ENCODE results near the gene LEF1.
A peak's percentile ranks its signal among the peaks of the same experiment; 100 is the strongest.

Gene LEF1

GRCh38 chr4:108060686-108061321, 107.9 kb downstream of the LEF1 start:
- TF ChIP-seq CTCF (IDR thresholded peaks at IDR 0.05; ENCODE audit: insufficient read depth, low read depth, low read length, missing control alignments): no peak
- no peak for DNase-seq (ENCODE audit: low read depth)
- no peak overlapping the region for H3K4me3 ChIP-seq (ENCODE audit: low read depth, low read length)

GRCh38 chr4:108060164-108060563, 108.6 kb downstream of the LEF1 start:
- H3K4me3 ChIP-seq (ENCODE audit: low read depth, low read length): no peak overlapping the region
- peak; percentile 41 for DNase-seq (ENCODE audit: low read depth)
- TF ChIP-seq CTCF (IDR thresholded peaks at IDR 0.05; ENCODE audit: insufficient read depth, low read depth, low read length, missing control alignments): no peak

GRCh38 chr4:108058685-108059440, 109.9 kb downstream of the LEF1 start:
- no peak for DNase-seq (ENCODE audit: low read depth)
- no peak for TF ChIP-seq CTCF (IDR thresholded peaks at IDR 0.05; ENCODE audit: insufficient read depth, low read depth, low read length, missing control alignments)
- no peak overlapping the region for H3K4me3 ChIP-seq (ENCODE audit: low read depth, low read length)

- DNase-seq (ENCODE audit: low read depth): peak; percentile 20
- no peak for TF ChIP-seq CTCF (IDR thresholded peaks at IDR 0.05; ENCODE audit: insufficient read depth, low read depth, low read length, missing control alignments)
Observed at GRCh38 chr4:108056418-108056817, 112.3 kb downstream of the LEF1 start.

GRCh38 chr4:108055787-108056186, 112.9 kb downstream of the LEF1 start:
- TF ChIP-seq CTCF (IDR thresholded peaks at IDR 0.05; ENCODE audit: insufficient read depth, low read depth, low read length, missing control alignments): no peak

More at GRCh38 chr4:108056418-108056817, 112.3 kb downstream of the LEF1 start:
- H3K4me3 ChIP-seq (ENCODE audit: low read depth, low read length): no peak overlapping the region

GRCh38 chr4:108054025-108054638, 114.6 kb downstream of the LEF1 start:
- DNase-seq (ENCODE audit: low read depth): no peak
- TF ChIP-seq CTCF (IDR thresholded peaks at IDR 0.05; ENCODE audit: insufficient read depth, low read depth, low read length, missing control alignments): no peak
- no peak overlapping the region for H3K4me3 ChIP-seq (ENCODE audit: low read depth, low read length)

More at GRCh38 chr4:108055787-108056186, 112.9 kb downstream of the LEF1 start:
- no peak for DNase-seq (ENCODE audit: low read depth)
- H3K4me3 ChIP-seq (ENCODE audit: low read depth, low read length): no peak overlapping the region
